ENCODE results near the gene CORO7.

CORO7 gene

DNA sequence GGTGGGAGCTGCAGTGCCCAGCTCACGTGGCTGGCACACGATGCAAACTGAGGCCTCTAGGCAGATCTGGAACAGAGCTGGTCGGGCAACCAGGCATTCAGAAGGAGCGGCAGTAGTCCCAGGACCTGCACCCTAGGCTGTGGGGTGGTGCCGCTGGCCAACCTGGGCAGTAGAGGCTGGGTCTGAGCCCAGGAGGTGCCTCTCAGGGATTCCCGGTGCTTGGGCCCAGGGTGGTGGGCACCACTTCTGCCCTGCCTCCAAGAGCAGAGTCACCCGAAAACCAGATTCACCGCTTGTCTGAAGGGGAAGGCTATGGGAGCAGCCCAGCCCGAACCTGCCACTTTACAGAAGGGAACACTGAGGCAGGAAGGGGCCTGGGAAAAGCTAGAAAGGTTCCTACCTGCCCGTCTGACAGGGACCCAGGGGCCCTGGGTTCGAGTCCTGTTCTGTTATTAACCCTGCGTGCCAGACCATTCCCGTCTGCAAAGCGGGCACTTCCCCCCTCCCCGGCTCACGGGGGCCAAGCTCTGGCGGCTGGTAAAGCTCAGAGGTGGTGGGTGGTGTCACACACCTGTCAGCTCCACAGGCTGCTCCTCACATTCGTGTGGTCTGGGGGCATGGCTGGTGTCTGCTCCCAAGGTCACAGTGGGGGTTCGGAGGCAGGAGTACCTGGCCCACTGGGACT lies 83.6 kb downstream of the CORO7 start:
- no peak for DNase-seq

DNA sequence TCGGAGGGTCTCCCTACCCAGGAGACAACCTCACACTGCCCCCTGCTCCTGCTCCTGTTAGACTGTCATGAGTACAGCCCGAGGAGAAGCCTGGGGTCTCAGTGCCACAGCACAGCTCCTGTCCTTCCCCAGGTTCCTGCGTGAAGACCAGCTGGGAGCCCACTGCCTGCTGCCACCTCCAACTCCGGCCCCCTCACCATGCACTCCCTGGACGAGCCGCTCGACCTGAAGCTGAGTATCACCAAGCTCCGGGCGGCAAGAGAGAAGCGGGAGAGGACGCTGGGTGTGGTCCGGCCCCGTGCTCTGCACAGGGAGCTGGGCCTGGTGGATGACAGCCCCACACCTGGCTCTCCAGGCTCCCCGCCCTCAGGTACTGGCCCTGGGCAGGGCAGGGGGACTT lies 84.3 kb downstream of the CORO7 start:
- no peak for DNase-seq

DNA sequence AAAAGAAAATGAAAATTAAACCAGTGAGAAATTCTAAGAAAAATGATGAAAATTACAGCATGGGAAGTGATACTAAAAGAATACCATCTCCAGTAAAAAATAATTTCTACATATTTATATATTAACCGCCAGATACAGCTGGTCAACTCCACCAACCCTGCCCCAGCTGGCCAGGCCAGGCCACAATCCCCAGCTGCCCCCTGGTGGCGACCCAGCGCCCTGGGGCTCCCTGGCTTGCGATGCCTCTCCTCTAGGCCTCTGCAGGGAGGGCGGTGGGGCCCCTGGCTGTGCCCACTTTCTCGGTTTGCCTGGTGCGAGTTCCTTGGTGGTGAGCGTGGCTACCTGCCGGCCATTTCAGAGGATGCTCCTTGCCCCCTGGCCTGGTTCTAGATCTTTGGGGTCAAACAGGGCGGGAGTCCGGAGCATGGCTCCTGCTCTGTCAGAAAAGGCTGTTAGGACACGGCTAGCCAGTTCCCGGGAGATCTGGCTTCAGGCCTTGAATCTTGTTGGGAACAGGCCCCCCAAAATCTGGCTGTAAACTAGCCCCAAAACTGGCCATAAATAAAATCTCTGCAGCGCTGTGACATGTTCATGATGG lies 86.0 kb downstream of the CORO7 start:
- peak; percentile 13 to 36 for DNase-seq

DNA sequence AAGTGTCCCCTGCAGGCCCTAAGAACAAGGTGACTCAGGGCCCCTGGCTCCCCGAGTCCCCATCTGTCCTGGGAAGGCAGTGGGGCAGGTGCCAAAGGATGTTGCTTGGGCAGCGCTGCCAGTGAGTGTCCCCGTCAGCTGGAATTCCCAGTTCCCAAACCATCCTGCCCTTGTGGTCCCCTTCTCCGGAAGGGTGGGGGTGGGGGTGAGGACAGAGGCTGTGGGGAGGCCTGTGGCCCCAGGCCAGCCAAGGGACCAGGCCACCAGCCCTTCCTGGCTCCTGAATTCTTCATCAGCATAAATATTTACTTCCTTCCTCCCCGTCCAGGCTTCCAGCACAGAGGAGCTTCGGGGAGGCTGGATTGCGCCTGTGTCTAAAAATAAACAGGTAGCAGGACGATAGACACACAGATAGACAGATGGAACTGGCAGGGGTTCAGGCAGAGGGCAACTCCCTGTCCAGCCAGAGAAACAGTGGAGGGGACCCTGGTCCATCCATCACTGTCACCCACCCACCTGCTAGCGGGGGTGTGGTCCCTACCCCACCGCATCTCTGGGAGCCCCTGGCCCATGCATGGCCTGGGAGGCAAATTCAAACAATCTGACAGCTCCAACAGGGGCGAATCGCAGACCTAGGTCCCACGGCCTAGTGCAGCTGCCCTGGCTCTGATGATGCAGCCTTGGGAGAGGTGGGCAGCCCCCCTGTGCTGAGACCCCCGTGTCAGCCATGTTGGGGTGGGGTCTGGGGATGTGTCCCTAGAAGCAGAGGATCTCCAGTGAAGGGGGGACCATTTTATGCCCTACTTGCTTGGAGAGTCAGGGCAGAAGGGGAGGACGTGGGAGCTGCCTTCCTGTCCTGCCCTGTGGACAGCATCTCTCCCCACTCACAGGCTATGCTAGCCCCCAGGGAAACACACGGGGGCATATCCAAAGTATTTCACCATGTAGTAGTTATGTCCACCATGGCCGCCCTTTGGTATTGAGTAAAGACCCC lies 87.3 kb downstream of the CORO7 start:
- no peak for DNase-seq

GRCh38 chr16:4328046-4328781 lies 88.2 kb downstream of the CORO7 start:
- no peak for DNase-seq

DNA sequence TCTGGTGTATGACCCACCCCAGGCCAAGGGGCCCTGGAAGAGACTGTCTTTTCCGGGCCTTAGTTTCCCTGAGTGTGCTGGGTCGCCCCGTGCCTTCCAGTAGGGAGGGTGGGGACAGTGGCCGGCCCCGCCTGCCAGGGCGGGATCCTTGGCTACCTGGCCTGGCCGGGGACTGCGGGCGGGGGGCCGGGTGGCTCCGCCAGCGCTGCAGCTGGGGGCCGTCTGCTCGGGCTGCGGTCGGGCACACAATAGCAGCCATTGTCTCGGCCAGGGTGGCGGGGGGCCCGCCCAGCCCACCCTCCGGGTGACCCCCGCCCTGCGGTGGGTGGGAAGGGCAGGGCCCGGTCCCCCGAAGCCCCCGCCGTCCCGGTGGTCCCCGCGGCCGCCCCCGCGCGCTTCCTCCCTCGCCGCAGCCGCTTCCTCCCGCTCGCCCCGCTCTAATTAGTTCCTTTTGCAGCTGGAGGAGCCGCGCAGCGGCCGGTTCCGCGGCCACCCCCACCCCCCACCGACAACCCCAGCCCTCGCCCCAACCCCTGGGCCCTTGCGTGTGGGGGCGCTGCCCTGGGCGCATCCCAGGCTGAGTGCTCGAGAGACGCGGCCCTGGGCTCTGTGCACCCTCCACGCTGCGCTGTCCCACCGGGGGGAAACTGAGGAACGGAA lies 88.9 kb downstream of the CORO7 start:
- DNase-seq = no peak

DNA sequence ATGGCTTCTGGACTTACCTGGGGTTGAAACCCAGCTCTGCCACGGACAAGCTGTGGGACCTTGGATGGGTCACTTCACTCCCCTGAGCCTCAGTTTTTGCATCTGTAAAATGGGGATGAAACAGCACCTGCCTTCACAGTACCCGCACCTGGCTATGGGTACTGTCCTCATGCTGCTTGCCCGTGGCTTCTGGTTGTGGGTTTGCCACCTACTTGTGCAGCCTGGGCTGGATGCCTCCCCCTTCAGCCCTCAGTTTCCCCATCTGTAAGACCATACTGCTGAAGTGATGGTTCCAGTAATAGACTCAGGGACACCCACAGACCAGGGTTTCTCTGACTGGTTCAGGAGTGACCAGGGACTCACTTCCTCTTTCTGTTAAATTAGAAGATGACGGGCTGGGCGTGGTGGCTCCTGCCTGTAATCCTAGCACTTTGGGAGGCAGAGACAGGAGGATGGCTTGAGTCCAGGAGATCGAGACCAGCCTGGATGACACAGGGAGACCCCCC lies 91.1 kb downstream of the CORO7 start:
- DNase-seq = no peak

DNA sequence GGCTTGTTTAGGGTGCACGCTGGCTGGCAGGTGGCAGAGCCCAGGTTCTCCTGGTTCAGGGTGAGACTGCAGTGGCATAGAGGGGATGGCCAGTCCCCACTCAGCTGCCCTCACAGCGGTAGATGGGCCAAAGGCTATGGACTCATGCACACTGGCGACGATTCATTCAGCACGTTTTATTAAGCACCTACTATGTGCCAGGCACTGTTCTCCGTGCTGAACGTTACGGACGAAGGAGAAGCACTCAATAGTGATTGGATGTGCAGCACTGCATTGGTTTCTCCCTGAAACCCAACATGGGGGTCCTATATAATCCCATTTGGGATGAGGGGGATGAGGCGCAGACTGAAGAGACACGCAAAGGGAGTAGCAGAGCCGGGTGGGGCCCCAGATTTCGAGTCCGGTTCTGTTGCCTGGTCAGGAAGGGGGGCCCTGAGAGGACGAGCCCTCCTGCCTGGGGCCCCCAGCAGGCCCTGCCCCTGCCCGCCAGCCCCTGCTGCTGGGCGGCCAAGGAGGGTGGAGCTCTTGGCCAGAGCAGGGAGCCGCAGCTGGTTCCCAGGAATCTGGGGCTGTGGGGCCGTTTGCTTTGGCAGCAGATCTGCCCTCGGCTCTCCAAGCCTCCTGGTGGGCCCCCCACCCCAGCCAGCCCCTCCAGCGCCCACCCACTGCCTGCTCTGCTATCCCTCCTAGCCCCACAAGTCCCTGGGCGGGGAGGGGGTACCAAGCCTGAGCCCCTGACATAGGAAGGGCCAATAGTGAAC lies 91.7 kb downstream of the CORO7 start:
- DNase-seq = no peak

- no peak for DNase-seq
Measured at GRCh38 chr16:4323845-4324488, 92.4 kb downstream of the CORO7 start.

DNA sequence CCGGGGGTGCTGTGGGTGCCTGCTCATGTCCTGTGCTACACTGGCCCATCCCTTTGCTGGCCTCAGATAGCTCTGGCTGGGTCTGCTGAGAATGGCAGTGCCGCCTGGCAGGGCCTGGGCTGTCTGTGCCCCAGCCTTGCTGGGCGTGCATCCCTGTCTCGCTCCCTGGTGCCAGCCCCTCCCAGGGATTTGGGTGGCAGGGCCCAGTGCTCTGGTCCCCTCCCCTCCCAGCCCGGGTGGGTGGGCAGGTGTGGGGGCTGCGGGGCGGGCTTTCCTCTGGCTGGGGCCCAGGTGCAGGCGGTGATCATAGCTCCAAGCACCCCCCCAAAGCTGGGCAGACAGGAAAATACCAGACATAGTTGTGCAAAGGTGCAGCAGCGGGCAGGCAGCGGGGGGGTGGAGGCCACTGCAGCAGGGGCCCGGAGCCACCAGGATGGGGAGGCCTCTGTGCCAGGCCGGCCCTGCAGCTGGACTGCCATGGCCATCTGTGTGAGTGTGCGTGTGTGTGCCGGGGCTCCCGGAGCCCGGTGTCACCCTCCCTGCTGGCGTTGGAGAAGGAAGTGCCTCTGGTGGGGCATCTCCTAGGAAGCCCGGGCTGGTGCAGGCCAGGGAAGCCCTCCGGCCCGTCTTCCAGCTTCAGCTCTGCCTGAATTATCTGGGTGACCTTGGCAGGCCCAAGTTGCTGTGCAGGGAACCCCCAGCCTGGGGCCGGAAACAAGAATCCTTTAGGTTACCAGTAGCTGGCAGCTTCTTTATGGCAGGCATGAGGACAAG lies 93.1 kb downstream of the CORO7 start:
- no peak for DNase-seq

DNA sequence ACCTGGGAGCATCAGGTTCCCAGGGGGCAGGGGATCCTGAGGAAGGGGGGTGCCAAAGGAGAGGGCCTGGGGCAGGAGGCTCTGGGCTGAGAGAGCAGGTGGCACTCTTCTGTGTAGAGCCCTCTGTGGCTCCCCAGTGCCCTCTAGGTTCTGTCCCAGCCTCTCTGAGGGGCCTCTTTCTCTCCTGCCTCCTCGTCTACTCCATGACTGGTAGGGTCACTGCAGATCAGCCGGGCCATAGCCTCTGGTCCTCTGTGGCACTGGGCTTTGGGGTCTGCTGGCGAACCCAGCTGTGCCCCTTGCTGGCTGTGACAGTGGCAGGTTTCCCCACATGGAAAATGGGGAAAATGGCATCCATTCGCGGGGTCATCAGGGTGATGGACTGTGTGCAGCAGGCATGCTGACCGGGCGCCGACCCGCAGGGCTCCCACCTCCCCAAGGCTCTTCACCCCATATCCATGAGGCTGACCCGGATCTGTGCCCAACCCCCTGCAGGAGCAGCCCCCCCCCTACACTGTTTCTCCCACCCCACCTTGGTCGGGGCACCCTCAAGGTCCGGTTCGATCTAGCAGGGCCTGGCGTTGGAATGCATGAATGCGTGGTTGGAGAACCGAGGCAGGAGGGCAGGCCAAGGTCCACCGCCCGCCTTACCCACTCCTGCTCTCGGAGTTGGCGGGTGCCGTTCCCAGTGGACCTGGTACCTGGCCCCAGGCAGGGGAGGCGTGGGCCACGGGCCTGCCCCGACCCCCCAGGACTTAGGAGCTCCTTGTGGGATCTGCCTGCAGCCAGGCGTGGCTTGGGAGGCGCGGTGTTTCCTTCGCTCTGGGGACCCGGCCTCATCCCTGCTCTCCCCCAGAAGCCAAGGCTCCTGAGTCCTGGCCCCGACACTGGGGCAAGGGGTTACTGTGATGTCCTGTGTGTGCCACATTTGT lies 94.0 kb downstream of the CORO7 start:
- DNase-seq = no peak

DNA sequence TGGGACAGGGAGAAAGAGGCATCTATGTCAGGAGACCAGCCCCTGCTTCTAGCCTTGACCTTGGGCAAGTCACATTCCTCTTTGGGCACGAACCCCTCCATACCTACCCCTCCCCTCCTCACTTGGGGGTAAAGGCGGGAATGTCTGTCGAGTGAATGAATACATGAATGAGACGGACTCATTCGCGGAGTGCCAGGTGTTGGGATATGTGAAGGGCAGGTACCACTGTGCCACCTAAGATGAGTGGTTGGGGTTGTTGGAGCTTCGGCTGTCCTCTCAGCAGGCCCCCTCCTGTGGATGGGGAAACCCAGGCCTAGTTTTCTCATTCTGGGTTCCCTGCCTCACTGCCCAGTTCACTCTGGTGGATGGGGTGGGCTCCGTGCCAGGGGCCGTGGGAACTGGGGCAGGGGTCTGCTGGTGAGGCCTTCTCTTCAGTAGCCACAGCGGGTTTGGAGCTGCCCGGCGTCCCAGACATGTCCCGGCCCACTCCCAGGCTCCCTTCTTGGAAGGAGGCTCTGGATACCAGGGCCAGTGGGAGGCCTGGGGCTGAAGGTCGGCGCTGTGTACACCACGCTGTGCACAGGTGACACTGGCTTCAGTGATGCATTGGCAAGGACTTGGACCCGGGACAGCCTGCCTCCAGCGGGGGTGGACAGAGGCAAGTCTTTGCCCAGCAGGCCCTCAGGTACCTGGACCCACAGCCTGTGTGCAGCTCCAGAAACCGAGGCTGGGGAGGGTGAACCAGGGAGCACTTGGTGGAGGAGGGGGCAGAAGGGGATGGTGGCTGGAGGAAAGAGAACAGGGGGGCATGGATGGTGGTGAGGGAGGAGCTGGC lies 94.9 kb downstream of the CORO7 start:
- DNase-seq = no peak

GRCh38 chr16:4320571-4321137 lies 95.7 kb downstream of the CORO7 start:
- DNase-seq = no peak

DNA sequence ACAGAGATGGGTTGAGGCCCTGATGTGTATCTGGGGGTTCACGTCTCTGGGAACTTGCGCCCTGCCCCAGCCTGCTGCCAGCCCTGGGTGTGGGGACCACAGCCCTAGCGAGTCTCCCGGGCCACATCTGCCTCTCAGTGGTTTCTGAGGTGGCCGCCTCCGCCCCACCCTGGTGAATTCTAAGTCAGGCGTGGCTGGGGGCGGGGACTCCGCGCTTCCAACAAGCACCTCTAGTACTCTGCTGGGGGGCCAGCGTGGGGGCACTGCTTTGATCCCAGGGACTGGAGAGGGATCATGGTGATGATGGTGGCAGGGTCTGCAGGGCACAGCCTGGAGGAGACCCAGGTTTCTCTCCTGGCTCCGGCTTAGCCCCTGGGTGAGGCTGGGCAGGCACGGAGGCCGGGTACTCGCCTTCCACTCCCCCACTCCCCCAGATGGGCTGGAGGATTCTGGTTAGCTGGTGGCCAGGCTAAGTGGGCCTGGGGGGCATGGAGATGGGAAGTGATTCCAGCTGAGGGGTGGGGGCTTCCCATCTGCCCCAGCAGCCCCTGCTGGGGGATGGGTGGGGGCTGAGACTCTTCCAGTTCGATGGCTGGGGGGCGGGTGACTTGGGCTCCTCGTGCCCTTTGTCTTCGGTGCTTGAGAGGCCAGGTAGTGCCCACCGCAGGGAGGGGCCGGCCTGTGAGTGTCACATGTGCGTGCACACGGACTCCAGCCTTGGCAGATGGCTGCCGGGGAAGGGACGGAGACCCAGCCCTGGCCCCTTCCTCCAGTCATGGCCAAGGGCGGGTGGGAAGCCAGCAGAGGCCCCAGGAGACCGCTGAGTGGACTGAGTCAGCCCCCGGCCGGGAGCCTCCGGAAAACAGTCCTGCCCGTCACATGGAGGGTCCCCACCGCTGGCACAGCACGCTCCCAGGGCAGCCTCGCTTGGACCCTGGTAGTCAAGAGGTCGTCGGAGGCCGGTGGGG lies 96.7 kb downstream of the CORO7 start:
- DNase-seq = no peak

- DNase-seq = no peak
Measured at GRCh38 chr16:4318967-4319366, 97.4 kb downstream of the CORO7 start.

GRCh38 chr16:4318451-4318910 lies 97.9 kb downstream of the CORO7 start:
- DNase-seq = no peak
